H1 (cell line): ENCODE measurements around the gene ASAP2. TPM values are rescaled to one million over a fixed set of nuclear protein-coding genes. Genes with fewer than 3 reads are reported as not detected.

Experiments
- CTCF ChIA-PET: fragments of 300-600 bp; sonication (Branson Sonifier 250); formaldehyde crosslinking; loops from one replicate; lab custom pipeline; 2021; ENCODE audit not compliant: partially characterized antibody; lab: Charles Lee
- POLR2A ChIA-PET: fragments of 300-600 bp; sonication (Branson Sonifier 250); formaldehyde crosslinking; loops from one replicate; lab custom pipeline; 2021; ENCODE audit warnings: inconsistent platforms; ENCODE audit not compliant: partially characterized antibody; lab: Charles Lee
- DNase-seq, 2 experiments: peaks; one replicate each; pipeline versions ENCODE4 v3.0.0 to v3.0.0-alpha.2; 2010 to 2022; ENCODE audit warnings: low spot score in 2 of 2, low read depth in 1 of 2, mixed read lengths in 1 of 2
- FAIRE-seq: peaks from 2 replicates; lab custom pipeline; 2011; peaks lifted over from hg19 to GRCh38; lab: Jason Lieb, UNC
- H2AFZ ChIP-seq: 2 replicates; pipeline ENCODE4 v1.8.1; 2012; ENCODE audit warnings: low read length, inconsistent platforms
- H2AK5ac ChIP-seq: 2 replicates; pipeline ENCODE4 v1.6.1; 2013; ENCODE audit warnings: low read depth, low read length
- H2BK120ac ChIP-seq: replicated peaks from 2 replicates; pipeline ENCODE3; 2013; ENCODE audit warnings: low read depth, low read length, inconsistent platforms
- H2BK12ac ChIP-seq: 2 replicates; pipeline ENCODE4 v1.6.1; 2013; ENCODE audit warnings: low read depth, low read length
- H2BK15ac ChIP-seq: 2 replicates; pipeline ENCODE4 v1.6.1; 2013; ENCODE audit warnings: low read length
- H2BK20ac ChIP-seq: 2 replicates; pipeline ENCODE4 v1.6.1; 2013; ENCODE audit warnings: low read length
- H2BK5ac ChIP-seq: 2 replicates; pipeline ENCODE4 v1.6.1; 2013; ENCODE audit warnings: low read depth, low read length
- H3K14ac ChIP-seq: 2 replicates; pipeline ENCODE4 v1.6.1; 2013; ENCODE audit warnings: inconsistent platforms; ENCODE audit not compliant: insufficient read length
- H3K18ac ChIP-seq: 2 replicates; pipeline ENCODE4 v1.6.1; 2013; ENCODE audit warnings: low read length; ENCODE audit errors: extremely low read depth
- H3K23ac ChIP-seq: 2 replicates; pipeline ENCODE4 v1.6.1; 2013; ENCODE audit warnings: inconsistent platforms; ENCODE audit not compliant: insufficient read length
- H3K23me2 ChIP-seq: 2 replicates; pipeline ENCODE4 v1.6.1; 2013; ENCODE audit warnings: low read depth, low read length
- H3K27ac ChIP-seq: 2 replicates; pipeline ENCODE4 v1.6.1; 2011; ENCODE audit warnings: low read depth, low read length, inconsistent platforms
- H3K27me3 ChIP-seq, 4 experiments: replicated peaks in 1 of 4; 1 replicate in 1 of 4; 2 replicates in 3 of 4; pipeline versions ENCODE4 v1.6.1 to v1.8.1; 2011 to 2013; ENCODE audit warnings: low read length in 3 of 4, mild to moderate bottlenecking in 3 of 4, inconsistent platforms in 2 of 4, mixed read lengths in 2 of 4, moderate library complexity in 1 of 4; ENCODE audit not compliant: control insufficient read depth in 3 of 4, insufficient read depth in 3 of 4; ENCODE audit errors: extremely low read depth in 1 of 4
- H3K36me3 ChIP-seq, 4 experiments: 2 replicates each; pipeline versions ENCODE4 v1.6.1 to v1.8.1; 2011 to 2013; ENCODE audit warnings: mild to moderate bottlenecking in 4 of 4, low read length in 3 of 4, moderate library complexity in 2 of 4, control low read depth in 1 of 4, inconsistent platforms in 1 of 4; ENCODE audit not compliant: insufficient read depth in 4 of 4, control insufficient read depth in 2 of 4
- H3K4ac ChIP-seq: replicated peaks from 2 replicates; pipeline ENCODE3; 2013; ENCODE audit warnings: low read length, low read depth, mixed read lengths, inconsistent platforms; ENCODE audit not compliant: insufficient read length
- H3K4me1 ChIP-seq, 4 experiments: replicated peaks in 1 of 4; 1 replicate in 1 of 4; 2 replicates in 3 of 4; pipeline versions ENCODE4 v1.6.1 to v1.8.1; 2011 to 2013; ENCODE audit warnings: low read length in 3 of 4, inconsistent platforms in 2 of 4, mixed read lengths in 1 of 4; ENCODE audit not compliant: insufficient read depth in 4 of 4, control insufficient read depth in 3 of 4
- H3K4me2 ChIP-seq, 2 experiments: 2 replicates each; pipeline versions ENCODE4 v1.6.1 to v1.8.1; 2011 to 2013; ENCODE audit warnings: low read depth in 2 of 2, low read length in 2 of 2, control low read depth in 1 of 2, inconsistent platforms in 1 of 2, mild to moderate bottlenecking in 1 of 2; ENCODE audit not compliant: insufficient read depth in 1 of 2
- H3K4me3 ChIP-seq, 4 experiments: fragments of 200-600, 300-600 bp in 1 of 4; sonication (generic), shearing (Covaris generic), sonication (Bioruptor Twin) in 1 of 4; 2 replicates each; pipeline versions ENCODE4 v1.5.1 to v1.8.1; 2011 to 2016; ENCODE audit warnings: low read length in 4 of 4, low read depth in 3 of 4, control low read depth in 2 of 4, inconsistent platforms in 2 of 4, mild to moderate bottlenecking in 2 of 4, mixed read lengths in 1 of 4, moderate library complexity in 1 of 4; ENCODE audit not compliant: insufficient read depth in 2 of 4; ENCODE audit errors: extremely low read depth in 1 of 4
- H3K56ac ChIP-seq: replicated peaks from 2 replicates; pipeline ENCODE3; 2013; ENCODE audit warnings: low read depth, mild to moderate bottlenecking, mixed read lengths, low read length, inconsistent platforms; ENCODE audit not compliant: insufficient read length
- H3K79me1 ChIP-seq: 2 replicates; pipeline ENCODE4 v1.6.1; 2013; ENCODE audit warnings: low read depth, low read length, control low read depth
- H3K79me2 ChIP-seq, 2 experiments: 2 replicates each; pipeline versions ENCODE4 v1.6.1 to v1.8.1; 2012 to 2013; ENCODE audit warnings: low read length in 2 of 2, mild to moderate bottlenecking in 2 of 2, inconsistent platforms in 1 of 2; ENCODE audit not compliant: insufficient read depth in 2 of 2, control insufficient read depth in 1 of 2
- H3K9ac ChIP-seq, 4 experiments: replicated peaks in 1 of 4; 1 replicate in 1 of 4; 2 replicates in 3 of 4; pipeline versions ENCODE4 v1.6.1 to v1.8.1; 2011 to 2013; ENCODE audit warnings: low read depth in 3 of 4, low read length in 3 of 4, control low read depth in 2 of 4, mild to moderate bottlenecking in 2 of 4, moderate library complexity in 2 of 4, inconsistent platforms in 1 of 4; ENCODE audit errors: extremely low read depth in 1 of 4
- H3K9me3 ChIP-seq, 2 experiments: 2 replicates each; pipeline versions ENCODE4 v1.6.1 to v1.8.1; 2012 to 2013; ENCODE audit warnings: mild to moderate bottlenecking in 2 of 2, moderate library complexity in 2 of 2, control low read depth in 1 of 2, inconsistent platforms in 1 of 2, low read depth in 1 of 2, low read length in 1 of 2, mixed read lengths in 1 of 2; ENCODE audit not compliant: insufficient read depth in 2 of 2
- H4K20me1 ChIP-seq, 2 experiments: replicated peaks in 1 of 2; 2 replicates each; pipeline versions ENCODE3 to v1.8.1; 2011 to 2013; ENCODE audit warnings: inconsistent platforms in 2 of 2, low read length in 2 of 2, mild to moderate bottlenecking in 1 of 2; ENCODE audit not compliant: insufficient read depth in 2 of 2, control insufficient read depth in 1 of 2
- H4K5ac ChIP-seq: 2 replicates; pipeline ENCODE4 v1.6.1; 2013; ENCODE audit warnings: low read length, low read depth, mixed read lengths, inconsistent platforms; ENCODE audit not compliant: insufficient read length
- H4K8ac ChIP-seq: 2 replicates; pipeline ENCODE4 v1.8.0; 2013; ENCODE audit warnings: mild to moderate bottlenecking, moderate library complexity, low read length, inconsistent platforms; ENCODE audit not compliant: insufficient read depth; ENCODE audit errors: extremely low read depth
- H4K91ac ChIP-seq: replicated peaks from 2 replicates; pipeline ENCODE3; 2013; ENCODE audit warnings: low read length, mixed read lengths, inconsistent platforms; ENCODE audit not compliant: insufficient read length
- BRCA1 ChIP-seq: IDR thresholded peaks from 2 replicates; pipeline ENCODE4 v1.6.1; 2012; ENCODE audit warnings: low read depth, low read length, improper control_type of control experiment
- CBX5 ChIP-seq: fragments of 300-800, 300-1000 bp; sonication (generic); IDR thresholded peaks from 2 replicates; pipeline ENCODE4 v1.7.1; 2016; ENCODE audit warnings: antibody characterized with exemption, low read length, low read depth
- E2F6 ChIP-seq: IDR thresholded peaks from 2 replicates; pipeline ENCODE4 v1.6.1; 2012; ENCODE audit warnings: inconsistent platforms
- HDAC2 ChIP-seq, 2 experiments: fragments of 300-600 bp in 1 of 2; sonication (generic) in 1 of 2; IDR thresholded peaks; 2 replicates each; pipeline ENCODE4 v1.6.1; 2011 to 2012; ENCODE audit warnings: low read depth in 2 of 2, low read length in 2 of 2, mild to moderate bottlenecking in 2 of 2, moderate library complexity in 2 of 2, borderline replicate concordance in 1 of 2, inconsistent platforms in 1 of 2
- HDAC6 ChIP-seq: IDR thresholded peaks from one replicate; pipeline ENCODE4 v1.7.1; 2012; ENCODE audit warnings: low read depth, mild to moderate bottlenecking, inconsistent platforms, low read length, moderate library complexity
- JUN ChIP-seq: IDR thresholded peaks from 2 replicates; pipeline ENCODE4 v1.6.1; 2011; ENCODE audit warnings: low read depth, mild to moderate bottlenecking, improper control_type of control experiment, low read length
- JUND ChIP-seq: IDR thresholded peaks from 2 replicates; pipeline ENCODE4 v1.6.1; 2011; ENCODE audit warnings: mild to moderate bottlenecking, improper control_type of control experiment, low read length
- KDM5A ChIP-seq: fragments of 200-600 bp; IDR thresholded peaks from 2 replicates; pipeline ENCODE4 v1.7.1; 2012; ENCODE audit warnings: mild to moderate bottlenecking, low read length, inconsistent platforms, mixed read lengths
- RAD21 ChIP-seq, 2 experiments: IDR thresholded peaks in 1 of 2; conservative IDR thresholded peaks in 1 of 2; 2 replicates each; pipeline ENCODE4 v1.6.1; 2011; ENCODE audit warnings: low read depth in 2 of 2, low read length in 2 of 2, improper control_type of control experiment in 1 of 2, inconsistent platforms in 1 of 2, mild to moderate bottlenecking in 1 of 2, moderate library complexity in 1 of 2
- RFX5 ChIP-seq: IDR thresholded peaks from 2 replicates; pipeline ENCODE4 v1.6.1; 2011; ENCODE audit warnings: low read depth, low read length, improper control_type of control experiment, borderline replicate concordance
- SIN3A ChIP-seq, 2 experiments: IDR thresholded peaks in 1 of 2; conservative IDR thresholded peaks in 1 of 2; 2 replicates each; pipeline ENCODE4 v1.6.1; 2011 to 2012; ENCODE audit warnings: low read length in 2 of 2, improper control_type of control experiment in 1 of 2, low read depth in 1 of 2, mild to moderate bottlenecking in 1 of 2
- SP1 ChIP-seq: IDR thresholded peaks from 2 replicates; pipeline ENCODE4 v1.6.1; 2011; ENCODE audit warnings: low read depth, low read length
- SP2 ChIP-seq: IDR thresholded peaks from 2 replicates; pipeline ENCODE4 v1.6.1; 2012; ENCODE audit warnings: mild to moderate bottlenecking, low read length, inconsistent platforms
- SP4 ChIP-seq: IDR thresholded peaks from 2 replicates; pipeline ENCODE4 v1.6.1; 2012; ENCODE audit warnings: low read length, inconsistent platforms
- WGBS, 2 experiments: shearing (Covaris generic) in 1 of 2; methylation state at CpG; one replicate each; pipeline versions ENCODE4 v1.1.6 to v1.1.7; 2013 to 2015; ENCODE audit warnings: low lambda C conversion rate in 2 of 2, mixed read lengths in 2 of 2, inconsistent platforms in 1 of 2, low coverage in 1 of 2, missing lambda C conversion rate in 1 of 2; ENCODE audit not compliant: insufficient replicate concordance in 2 of 2, insufficient coverage in 1 of 2, insufficient read length in 1 of 2; ENCODE audit errors: extremely low coverage in 1 of 2, missing lambda C conversion rate in 1 of 2; 5-methylcytosine and 5-hydroxymethylcytosine counted together
- polyA plus RNA-seq, 7 experiments: library from polyadenylated mRNA; depleted of rRNA in 3 of 7; stranded (reverse) in 5 of 7; unstranded in 2 of 7; fragments of >200 nt in 5 of 7; fragments of 200-250 nt in 2 of 7; gene quantifications; 1 replicate in 5 of 7; 2 replicates in 1 of 7; 4 replicates in 1 of 7; pipeline versions ENCODE4 v1.2.1 to v1.2.3, GENCODE V29; 2011 to 2013; ENCODE audit warnings: missing spikeins in 2 of 7, mixed read lengths in 2 of 7
- total RNA-seq: library from RNA; stranded (reverse); fragmentation: NEBNext Ultra II Directional; extraction: Animal tissue kit (Norgen Biotek cat#: 25700); gene quantifications from 2 replicates; pipeline ENCODE4 v1.2.1, GENCODE V29; 2021

Gene ASAP2
- total and polyA plus RNA-seq, 2 of the 8 experiments (the other 6 are each of a cell fraction or from before 2014, with no cell fraction given), result 10.2 to 18.7 TPM

- H3K79me2 ChIP-seq, result no peaks in the 10 kb centered on the region
- H2BK12ac ChIP-seq, result no peak overlapping the region
- H3K4me2 ChIP-seq, result no peak overlapping the region
- H4K20me1 ChIP-seq, result peaks cover 0 to 3% of the 10 kb centered on the region in 2 experiments
- no peak overlapping the region for H3K9ac ChIP-seq
- FAIRE-seq (no peak), DNase-seq (no peak)
- H4K91ac ChIP-seq, result no peak overlapping the region
- no peak overlapping the region for H2BK20ac ChIP-seq
- H3K79me1 ChIP-seq, result no peaks in the 10 kb centered on the region
- H3K9me3 ChIP-seq, result no peaks in the 10 kb centered on the region
- H3K36me3 ChIP-seq, result peaks cover 2 to 8% (median 3%) of the 10 kb centered on the region in 4 experiments; a peak in 4 of 8 replicates
- no peak overlapping the region for H4K8ac ChIP-seq
- no peak overlapping the region for H3K56ac ChIP-seq
- H3K4ac ChIP-seq, result no peak overlapping the region
- H3K4me1 ChIP-seq, result peaks cover 0 to 2% (median 0%) of the 10 kb centered on the region in 4 experiments; a peak in 1 of 7 replicates
- no peak overlapping the region for H3K27ac ChIP-seq
- H3K23ac ChIP-seq, result no peak overlapping the region
- H2AK5ac ChIP-seq, result no peak overlapping the region
- H3K18ac ChIP-seq, result no peak overlapping the region
- H2BK15ac ChIP-seq, result no peak overlapping the region
- WGBS, 2 experiments, result 93% methylated on average over 6 of the region's 6 CpGs; no CpG with 5 or more reads in 1 of the 2 experiments
- H2BK5ac ChIP-seq, result no peak overlapping the region
- H4K5ac ChIP-seq, result no peak overlapping the region
- H2BK120ac ChIP-seq, result no peak overlapping the region
- no peak overlapping the region for H2AFZ ChIP-seq
- ChIA-PET POLR2A (no interaction called here), CTCF (interaction anchor here (0.5 to 4.1 kb wide), 5 partner anchors 11 to 225 kb away, joined by 3 to 17 read pairs (median 4); no protein-coding TSS in a partner anchor)
- H3K4me3 ChIP-seq, result no peak overlapping the region
- no peaks in the 10 kb centered on the region for H3K27me3 ChIP-seq
- H3K14ac ChIP-seq, result no peak overlapping the region
- H3K23me2 ChIP-seq, result no peaks in the 10 kb centered on the region
- TF ChIP-seq RFX5 (no peak), HDAC2 (IDR thresholded peaks at IDR 0.05; ENCODE audit: borderline replicate concordance in 1 of 2, low read depth in 2 of 2, low read length in 2 of 2) (no peak), SP4 (no peak), RAD21 (IDR thresholded peaks at IDR 0.05 in 1 of 2, conservative IDR thresholded peaks at IDR 0.05 in 1 of 2; ENCODE audit: low read depth in 2 of 2, low read length in 2 of 2) (no peak), HDAC6 (no peak), CBX5 (no peak), JUND (no peak), BRCA1 (no peak), JUN (no peak), SIN3A (conservative IDR thresholded peaks at IDR 0.05 in 1 of 2, IDR thresholded peaks at IDR 0.05 in 1 of 2; ENCODE audit: low read depth in 1 of 2, low read length in 2 of 2) (no peak), SP2 (no peak), KDM5A (no peak), SP1 (no peak), E2F6 (no peak)
These were observed 179.2 kb downstream of the ASAP2 start for GRCh38 chr2:9385841-9386240.
